Measurements from ENCODE around the gene TOX2.

Gene TOX2

GRCh38 chr20:43983904-43984361 lies 69.3 kb downstream of the TOX2 start:
- Histone ChIP-seq H2AFZ (no peak overlapping the region), H3K9ac (no peak overlapping the region), H3K79me2 (no peaks in the 10 kb centered on the region), H3K27me3 (ENCODE audit: control insufficient read depth, insufficient read depth, low read length) (no peaks in the 10 kb centered on the region), H3K36me3 (ENCODE audit: control insufficient read depth, insufficient read depth, low read length) (no peaks in the 10 kb centered on the region), H3K27ac (no peak overlapping the region), H3K4me2 (ENCODE audit: low read length) (no peak overlapping the region), H3K4me1 (no peaks in the 10 kb centered on the region), H3K9me3 (ENCODE audit: control insufficient read depth, low read length) (no peaks in the 10 kb centered on the region), H3K4me3 (ENCODE audit: low read depth, low read length) (no peak overlapping the region)
- no peak for TF ChIP-seq CTCF (IDR thresholded peaks at IDR 0.05)

GRCh38 chr20:43984587-43984986 lies 69.9 kb downstream of the TOX2 start:
- Histone ChIP-seq H3K4me1 (no peaks in the 10 kb centered on the region), H3K4me2 (ENCODE audit: low read length) (no peak overlapping the region), H3K4me3 (ENCODE audit: low read depth, low read length) (no peak overlapping the region), H3K27ac (no peak overlapping the region), H3K36me3 (ENCODE audit: control insufficient read depth, insufficient read depth, low read length) (no peaks in the 10 kb centered on the region), H3K9ac (no peak overlapping the region), H3K27me3 (ENCODE audit: control insufficient read depth, insufficient read depth, low read length) (no peaks in the 10 kb centered on the region), H2AFZ (no peak overlapping the region), H3K79me2 (no peaks in the 10 kb centered on the region), H3K9me3 (ENCODE audit: control insufficient read depth, low read length) (no peaks in the 10 kb centered on the region)
- TF ChIP-seq CTCF (IDR thresholded peaks at IDR 0.05): no peak

GRCh38 chr20:43985121-43985520 lies 70.5 kb downstream of the TOX2 start:
- no peak for TF ChIP-seq CTCF (IDR thresholded peaks at IDR 0.05)
- Histone ChIP-seq H3K9ac (no peak overlapping the region), H3K36me3 (ENCODE audit: control insufficient read depth, insufficient read depth, low read length) (peaks cover 4% of the 10 kb centered on the region), H3K27me3 (ENCODE audit: control insufficient read depth, insufficient read depth, low read length) (no peaks in the 10 kb centered on the region), H3K4me3 (ENCODE audit: low read depth, low read length) (no peak overlapping the region), H3K79me2 (no peaks in the 10 kb centered on the region), H2AFZ (no peak overlapping the region), H3K9me3 (ENCODE audit: control insufficient read depth, low read length) (no peaks in the 10 kb centered on the region), H3K27ac (no peak overlapping the region), H3K4me1 (no peaks in the 10 kb centered on the region), H3K4me2 (ENCODE audit: low read length) (no peak overlapping the region)

GRCh38 chr20:43985608-43986316 lies 71.1 kb downstream of the TOX2 start:
- no peak overlapping the region for H3K4me3 ChIP-seq (ENCODE audit: low read depth, low read length)
- H3K79me2 ChIP-seq: no peaks in the 10 kb centered on the region
- peaks cover 4% of the 10 kb centered on the region for H3K36me3 ChIP-seq (ENCODE audit: control insufficient read depth, insufficient read depth, low read length)
- no peaks in the 10 kb centered on the region for H3K27me3 ChIP-seq (ENCODE audit: control insufficient read depth, insufficient read depth, low read length)
- H2AFZ ChIP-seq: no peak overlapping the region
- no peak overlapping the region for H3K9ac ChIP-seq
- no peak for TF ChIP-seq CTCF (IDR thresholded peaks at IDR 0.05)
- H3K27ac ChIP-seq: no peak overlapping the region
- H3K4me1 ChIP-seq: no peaks in the 10 kb centered on the region
- no peaks in the 10 kb centered on the region for H3K9me3 ChIP-seq (ENCODE audit: control insufficient read depth, low read length)
- no peak overlapping the region for H3K4me2 ChIP-seq (ENCODE audit: low read length)

- no peaks in the 10 kb centered on the region for H3K4me1 ChIP-seq
- peaks cover 4% of the 10 kb centered on the region for H3K36me3 ChIP-seq (ENCODE audit: control insufficient read depth, insufficient read depth, low read length)
- no peak for TF ChIP-seq CTCF (IDR thresholded peaks at IDR 0.05)
- H3K27me3 ChIP-seq (ENCODE audit: control insufficient read depth, insufficient read depth, low read length): no peaks in the 10 kb centered on the region
- H3K9me3 ChIP-seq (ENCODE audit: control insufficient read depth, low read length): no peaks in the 10 kb centered on the region
- H3K4me2 ChIP-seq (ENCODE audit: low read length): no peak overlapping the region
- H3K79me2 ChIP-seq: no peaks in the 10 kb centered on the region
- H3K4me3 ChIP-seq (ENCODE audit: low read depth, low read length): no peak overlapping the region
- H2AFZ ChIP-seq: no peak overlapping the region
- H3K9ac ChIP-seq: no peak overlapping the region
- no peak overlapping the region for H3K27ac ChIP-seq
These were observed 72.4 kb downstream of the TOX2 start for GRCh38 chr20:43987018-43987417.

Measured in parathyroid adenoma (tissue), 2 donors.